ENCODE data around the gene DDRGK1. TPM values are rescaled to one million over a fixed set of nuclear protein-coding genes. Genes with fewer than 3 reads are reported as not detected.

DDRGK1 gene
- polyA plus RNA-seq, 3 donors = 44.0 to 60.2 (median 57.1) TPM

DNA sequence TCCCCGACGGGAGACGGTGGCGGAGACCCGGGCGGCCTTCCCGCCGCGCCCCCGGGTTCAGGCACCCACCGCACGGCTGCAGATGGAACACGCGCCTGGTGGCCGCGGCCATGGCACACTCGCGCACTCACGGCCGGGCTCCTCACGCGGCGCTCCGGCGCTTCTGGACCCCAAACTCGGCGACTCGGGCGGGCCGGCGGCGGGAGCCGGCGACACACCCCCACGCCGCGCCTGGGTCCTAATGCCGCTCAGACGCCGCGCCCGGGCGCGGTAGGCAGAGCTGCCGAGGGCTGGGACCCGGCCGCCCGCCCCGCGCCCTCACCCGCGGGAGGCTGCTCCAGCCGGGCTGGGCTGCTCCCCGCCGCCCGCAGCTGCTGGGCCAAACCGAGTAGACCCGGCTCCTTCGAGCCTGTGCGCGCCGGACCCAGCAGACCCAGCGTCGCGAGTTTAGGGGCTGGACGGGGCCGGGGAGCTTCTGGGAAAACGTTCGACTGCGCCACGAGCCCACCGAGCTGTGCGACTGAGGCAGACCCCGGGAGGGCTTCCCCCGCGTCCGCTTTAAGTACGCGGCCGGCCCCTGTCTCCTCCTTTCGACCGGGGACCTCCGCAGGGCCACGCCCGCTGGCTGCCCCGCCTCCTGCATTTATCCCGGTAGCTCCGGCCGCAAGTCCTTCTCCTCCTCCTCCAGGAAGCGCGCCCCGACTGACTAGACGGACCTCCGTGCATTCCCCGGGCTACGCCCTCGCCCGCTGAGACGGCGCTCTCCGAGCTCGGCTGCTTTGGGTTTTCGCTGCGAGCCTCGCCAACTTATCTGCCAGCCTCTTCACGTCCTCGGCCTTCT lies 34.8 kb upstream of the DDRGK1 start, which contains the start of gene SLC4A11:
Gene SLC4A11, minus strand, starts transcription at position 165 of the 841 bp plus-strand sequence. Its CDS starts 53 bp downstream, at position 112.
- DNase-seq (ENCODE audit: extremely low read depth in 1 of 11, low read depth in 9 of 11, low spot score in 4 of 11) = no peak

- DNase-seq (ENCODE audit: extremely low read depth in 1 of 11, low read depth in 9 of 11, low spot score in 4 of 11) = no peak
Measured at GRCh38 chr20:3238616-3239025, 34.1 kb upstream of the DDRGK1 start.

DNA sequence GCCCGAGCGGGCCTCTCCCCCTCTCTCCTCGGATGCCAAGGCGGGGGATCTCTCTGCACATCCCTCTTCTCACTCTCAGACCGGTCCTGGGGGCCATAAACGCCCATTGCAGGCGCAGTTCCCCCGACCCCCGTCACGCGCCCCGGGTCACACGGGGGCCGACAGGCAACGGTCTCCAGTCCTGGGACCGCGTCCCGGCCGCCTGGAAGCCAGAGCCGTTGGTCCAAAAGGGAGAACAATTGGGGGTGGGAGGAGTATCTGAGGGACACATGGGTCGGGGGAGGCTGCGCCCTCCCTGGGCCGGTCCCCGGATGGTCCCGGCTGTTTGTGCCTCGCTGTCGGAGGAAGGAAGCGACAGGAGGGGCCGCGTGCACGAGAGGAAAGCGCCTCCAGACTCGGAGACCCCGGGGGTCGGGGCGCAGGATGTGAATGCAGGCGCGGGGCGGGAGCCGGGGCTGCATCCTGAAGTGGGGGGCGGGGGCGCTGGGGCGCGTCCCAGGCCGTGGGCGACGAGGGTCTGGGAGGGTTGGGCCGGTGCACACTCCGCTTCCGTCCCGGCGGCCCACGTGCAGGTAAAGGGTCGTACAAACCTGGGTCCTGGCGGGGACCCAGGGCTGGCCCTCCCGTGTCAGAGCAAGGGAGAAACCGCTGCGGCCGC lies 33.6 kb upstream of the DDRGK1 start:
- no peak for DNase-seq (ENCODE audit: extremely low read depth in 1 of 11, low read depth in 9 of 11, low spot score in 4 of 11)

- no peak for DNase-seq (ENCODE audit: extremely low read depth in 1 of 11, low read depth in 9 of 11, low spot score in 4 of 11)
Measured at GRCh38 chr20:3237011-3237957, 32.8 kb upstream of the DDRGK1 start.

- no peak for DNase-seq (ENCODE audit: extremely low read depth in 1 of 11, low read depth in 9 of 11, low spot score in 4 of 11)
Measured at GRCh38 chr20:3235666-3236324, 31.3 kb upstream of the DDRGK1 start.

- DNase-seq (ENCODE audit: extremely low read depth in 1 of 11, low read depth in 9 of 11, low spot score in 4 of 11) = no peak
Measured at GRCh38 chr20:3233991-3234498, 29.6 kb upstream of the DDRGK1 start.

- DNase-seq (ENCODE audit: extremely low read depth in 1 of 11, low read depth in 9 of 11, low spot score in 4 of 11) = no peak
Measured at GRCh38 chr20:3233131-3233990, 28.9 kb upstream of the DDRGK1 start.

GRCh38 chr20:3231889-3232588 lies 27.6 kb upstream of the DDRGK1 start:
- no peak for DNase-seq (ENCODE audit: extremely low read depth in 1 of 11, low read depth in 9 of 11, low spot score in 4 of 11)

DNA sequence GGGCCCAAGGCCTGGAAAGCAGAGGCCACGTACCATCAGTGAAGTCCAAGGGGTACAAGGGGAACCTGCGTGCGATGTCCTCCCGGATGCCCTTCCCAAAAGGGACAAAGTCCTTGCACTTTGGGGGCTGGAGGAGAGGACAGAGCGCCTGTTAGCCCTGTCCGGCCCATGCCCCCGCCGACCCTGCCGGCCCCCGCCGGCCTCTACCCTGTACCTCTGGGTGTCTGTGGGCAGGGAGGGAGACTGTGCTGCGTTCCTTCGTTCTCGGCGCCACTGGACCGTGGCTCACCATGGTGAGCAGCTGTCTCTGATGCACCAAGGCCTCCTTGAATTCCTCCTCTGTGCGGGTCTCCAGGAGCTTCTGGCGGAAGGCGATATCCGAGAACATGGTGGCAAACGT lies 26.6 kb upstream of the DDRGK1 start:
- DNase-seq (ENCODE audit: extremely low read depth in 1 of 11, low read depth in 9 of 11, low spot score in 4 of 11) = no peak

- no peak for DNase-seq (ENCODE audit: extremely low read depth in 1 of 11, low read depth in 9 of 11, low spot score in 4 of 11)
Measured at GRCh38 chr20:3229798-3230197, 25.3 kb upstream of the DDRGK1 start.

DNA sequence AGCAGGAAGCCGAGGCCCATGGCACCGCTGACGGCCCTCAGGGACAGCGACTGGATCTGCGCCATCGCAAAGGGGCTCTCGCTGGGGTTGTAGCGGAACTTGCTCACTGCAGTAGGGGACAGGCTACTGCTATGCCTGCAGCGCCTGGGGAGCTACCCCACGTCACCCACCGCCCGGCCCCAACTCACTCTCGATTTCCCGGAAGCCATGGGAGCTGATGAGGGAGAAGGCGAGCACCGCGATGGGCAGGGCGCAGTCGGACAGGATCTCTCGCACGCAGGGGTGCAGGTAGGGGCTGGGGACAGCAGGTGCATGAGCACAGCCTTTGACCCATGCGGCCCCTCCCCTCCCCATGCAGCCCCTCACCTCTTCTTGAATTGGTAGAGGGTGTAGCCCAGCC lies 24.7 kb upstream of the DDRGK1 start:
- no peak for DNase-seq (ENCODE audit: extremely low read depth in 1 of 11, low read depth in 9 of 11, low spot score in 4 of 11)

GRCh38 chr20:3228750-3229032 lies 24.2 kb upstream of the DDRGK1 start:
- DNase-seq (ENCODE audit: extremely low read depth in 1 of 11, low read depth in 9 of 11, low spot score in 4 of 11) = no peak

DNA sequence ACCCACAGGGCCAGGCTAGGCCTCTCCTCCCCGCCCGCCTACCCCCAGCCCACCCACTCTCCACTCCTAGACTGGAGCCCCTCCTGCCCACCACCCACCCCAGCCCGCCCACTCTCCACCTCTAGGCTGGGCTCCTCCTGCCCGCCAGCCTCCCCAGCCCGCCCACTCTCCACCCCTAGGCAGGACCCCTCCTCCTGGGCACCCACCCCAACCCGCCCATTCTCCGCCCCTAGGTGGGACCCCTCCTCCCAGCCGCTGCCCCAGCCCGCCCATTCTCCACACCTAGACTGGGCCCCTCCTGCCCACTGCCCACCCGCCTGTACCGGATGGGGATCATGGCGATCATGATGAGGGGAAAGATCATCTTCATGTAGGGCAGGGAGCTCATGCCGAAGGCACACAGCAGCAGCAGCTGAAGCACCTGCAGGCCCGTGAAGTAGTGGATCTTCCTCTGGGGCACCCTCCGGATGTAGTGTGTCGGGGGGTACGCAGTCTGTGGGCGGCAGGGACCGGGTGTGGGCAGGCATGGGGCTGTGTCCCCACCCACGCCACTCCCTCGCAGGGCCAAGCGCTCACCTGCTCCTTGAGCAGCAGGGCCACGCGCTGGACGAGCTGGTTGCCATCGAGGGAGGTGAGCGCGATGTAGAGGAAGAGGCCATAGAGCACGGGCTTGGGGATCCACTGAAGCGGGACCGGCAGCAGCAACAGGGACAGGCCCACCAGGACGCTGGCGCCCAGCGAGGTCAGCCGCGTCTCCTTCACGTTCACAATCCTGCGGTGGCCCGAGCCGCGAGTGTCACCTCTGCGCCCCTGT lies 23.7 kb upstream of the DDRGK1 start:
- no peak for DNase-seq (ENCODE audit: extremely low read depth in 1 of 11, low read depth in 9 of 11, low spot score in 4 of 11)

- no peak for DNase-seq (ENCODE audit: extremely low read depth in 1 of 11, low read depth in 9 of 11, low spot score in 4 of 11)
Measured at GRCh38 chr20:3227506-3227905, 23.0 kb upstream of the DDRGK1 start.

- no peak for DNase-seq (ENCODE audit: extremely low read depth in 1 of 11, low read depth in 9 of 11, low spot score in 4 of 11)
Measured at GRCh38 chr20:3226864-3227263, 22.4 kb upstream of the DDRGK1 start.

DNA sequence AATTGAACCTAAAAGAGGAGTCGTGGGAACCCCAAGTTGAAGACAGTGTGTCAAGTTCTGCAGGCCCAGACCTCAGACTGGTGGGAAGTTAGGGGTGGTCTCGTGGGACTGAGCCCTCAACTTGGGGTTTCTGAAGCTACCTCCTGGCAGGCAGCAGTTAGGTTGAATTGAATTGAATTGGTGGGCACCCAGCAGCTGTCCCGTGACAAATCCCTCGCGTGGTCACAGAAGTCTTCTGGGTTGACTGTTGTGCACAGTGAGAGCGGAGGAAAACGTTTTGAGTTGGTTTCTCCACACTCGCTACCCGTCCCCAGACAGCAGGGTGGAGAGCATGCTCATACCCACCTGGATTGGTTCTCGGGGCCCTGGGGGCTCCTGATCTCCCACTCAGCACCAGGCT lies 21.6 kb upstream of the DDRGK1 start:
- DNase-seq (ENCODE audit: extremely low read depth in 1 of 11, low read depth in 9 of 11, low spot score in 4 of 11) = no peak
